K562 (cell line): Measurements from ENCODE around the gene CRKL. TPM values are rescaled to one million over a fixed set of nuclear protein-coding genes. Genes with fewer than 3 reads are reported as not detected.

Experiments
- ATAC-seq: fragments of 200-7000 bp; cut with Tn5 transposase; 3 replicates; pipeline ENCODE4 v1.9.1; 2020; ENCODE audit warnings: moderate library complexity
- BruUV-seq: library from RNA; stranded (reverse); fragments of 400-500 nt; replicated peaks from 2 replicates; lab custom pipeline; 2021; lab: Mats Ljungman, UMichigan
- CTCF ChIA-PET: fragments of 300-600 bp; formaldehyde crosslinking; extraction: SDS; loops from one replicate; lab custom pipeline; 2021; ENCODE audit warnings: low intra/inter-chr PET ratio; lab: Yijun Ruan, JAX
- POLR2A ChIA-PET: fragments of 300-600, 350-650 bp; sonication (Branson Sonifier 250); formaldehyde crosslinking; extraction: SDS; loops from one replicate; lab custom pipeline; 2021; ENCODE audit warnings: antibody characterized with exemption, inconsistent platforms; lab: Yijun Ruan, JAX
- DNase-seq, 4 experiments: peaks; one replicate each; pipeline versions ENCODE4 v3.0.0 to v3.0.0-alpha.2; 2011 to 2018; ENCODE audit warnings: low spot score in 3 of 4, mixed read lengths in 3 of 4; ENCODE audit errors: extremely low read depth in 1 of 4
- FAIRE-seq: peaks from 2 replicates; lab custom pipeline; 2011; peaks lifted over from hg19 to GRCh38; lab: Jason Lieb, UNC
- H2AFZ ChIP-seq: 2 replicates; pipeline ENCODE4 v1.6.0; 2011; ENCODE audit warnings: low read depth, low read length, control low read depth, inconsistent platforms
- H3K27ac ChIP-seq: fragments of 200-600 bp; 3 replicates; pipeline ENCODE4 v1.8.0; 2011; ENCODE audit warnings: low read depth, mild to moderate bottlenecking, control low read depth, inconsistent platforms, low read length, moderate library complexity, mixed read lengths; ENCODE audit errors: extremely low read depth
- H3K27me3 ChIP-seq, 2 experiments: fragments of 300-600 bp in 1 of 2; 2 replicates in 1 of 2; 3 replicates in 1 of 2; pipeline versions ENCODE4 v1.6.0 to v1.8.0; 2011; ENCODE audit warnings: inconsistent platforms in 2 of 2, low read length in 2 of 2, mild to moderate bottlenecking in 1 of 2, mixed read lengths in 1 of 2, moderate library complexity in 1 of 2; ENCODE audit not compliant: control insufficient read depth in 2 of 2, insufficient read depth in 2 of 2
- H3K36me3 ChIP-seq: fragments of 300-600 bp; 3 replicates; pipeline ENCODE4 v1.8.0; 2011; ENCODE audit warnings: mild to moderate bottlenecking, low read length, inconsistent platforms; ENCODE audit not compliant: control insufficient read depth, insufficient read depth
- H3K4me1 ChIP-seq, 2 experiments: fragments of 200-600 bp in 1 of 2; replicated peaks in 1 of 2; 2 replicates in 1 of 2; 3 replicates in 1 of 2; pipeline versions ENCODE4 v1.5.1 to v1.8.0; 2011; ENCODE audit warnings: inconsistent platforms in 2 of 2, low read length in 2 of 2, mild to moderate bottlenecking in 1 of 2, mixed read lengths in 1 of 2, moderate library complexity in 1 of 2; ENCODE audit not compliant: control insufficient read depth in 2 of 2, insufficient read depth in 2 of 2
- H3K4me2 ChIP-seq: 2 replicates; pipeline ENCODE4 v1.6.1; 2011; ENCODE audit warnings: low read length, control low read depth, inconsistent platforms, mixed read lengths; ENCODE audit not compliant: insufficient read depth
- H3K4me3 ChIP-seq: fragments of 200-600 bp; sonication (generic), shearing (Covaris generic); 2 replicates; pipeline ENCODE4 v1.5.1; 2016; ENCODE audit warnings: control low read depth, inconsistent platforms
- H3K79me2 ChIP-seq: fragments of 200-600 bp; 3 replicates; pipeline ENCODE4 v1.8.0; 2011; ENCODE audit warnings: low read length, inconsistent platforms; ENCODE audit not compliant: control insufficient read depth, insufficient read depth
- H3K9ac ChIP-seq, 2 experiments: 2 replicates each; pipeline versions ENCODE4 v1.6.0 to v1.6.1; 2011; ENCODE audit warnings: low read depth in 2 of 2, low read length in 2 of 2, control low read depth in 1 of 2, inconsistent platforms in 1 of 2, mild to moderate bottlenecking in 1 of 2, mixed read lengths in 1 of 2; ENCODE audit not compliant: insufficient read depth in 1 of 2
- H3K9me1 ChIP-seq: one replicate; pipeline ENCODE4 v1.6.0; 2011; ENCODE audit warnings: inconsistent platforms, mild to moderate bottlenecking, low read length, moderate library complexity; ENCODE audit not compliant: control insufficient read depth, insufficient read depth
- H3K9me3 ChIP-seq: replicated peaks from 2 replicates; pipeline ENCODE4 v1.5.1; 2011; ENCODE audit warnings: low read depth, low read length, inconsistent platforms; ENCODE audit not compliant: control insufficient read depth, insufficient read depth
- H4K20me1 ChIP-seq: replicated peaks from 2 replicates; pipeline ENCODE4 v1.6.1; 2011; ENCODE audit warnings: low read length, inconsistent platforms, mixed read lengths; ENCODE audit not compliant: control insufficient read depth, insufficient read depth
- CBFB ChIP-seq: sonication (generic); formaldehyde crosslinking; IDR thresholded peaks from 2 replicates; pipeline ENCODE4 v1.4.0; 2020; ENCODE audit warnings: mild to moderate bottlenecking, missing genetic modification reagents
- ERF ChIP-seq: fragments of 450-650 bp; formaldehyde crosslinking; IDR thresholded peaks from 2 replicates; pipeline ENCODE4 v1.4.0; 2020; ENCODE audit warnings: mild to moderate bottlenecking, mixed read lengths
- IRF2 ChIP-seq: sonication (generic); formaldehyde crosslinking; IDR thresholded peaks from 2 replicates; pipeline ENCODE4 v1.8.1; 2022; ENCODE audit warnings: mild to moderate bottlenecking, missing genetic modification reagents
- KLF10 ChIP-seq: fragments of 250-450 bp; sonication (Bioruptor Pico); IDR thresholded peaks from 2 replicates; pipeline ENCODE4 v1.6.1; 2021; ENCODE audit warnings: matching md5 sums
- MAZ ChIP-seq, 2 experiments: fragments of 450-650 bp in 1 of 2; sonication (generic) in 1 of 2; formaldehyde crosslinking; IDR thresholded peaks in 1 of 2; conservative IDR thresholded peaks in 1 of 2; 2 replicates each; pipeline versions ENCODE4 v1.4.0 to v1.5.0; 2020; ENCODE audit warnings: mild to moderate bottlenecking in 1 of 2, missing genetic modification reagents in 1 of 2
- MTA1 ChIP-seq: fragments of 450-650 bp; IDR thresholded peaks from 2 replicates; pipeline ENCODE4 v1.6.1; 2017; ENCODE audit warnings: borderline replicate concordance
- MTF1 ChIP-seq: fragments of 250-450 bp; sonication (Bioruptor Pico); IDR thresholded peaks from 2 replicates; pipeline ENCODE4 v1.9.0; 2021; ENCODE audit warnings: moderate library complexity, mild to moderate bottlenecking, inconsistent platforms, borderline replicate concordance
- NR2F6 ChIP-seq: fragments of 450-650 bp; formaldehyde crosslinking; IDR thresholded peaks from 2 replicates; pipeline ENCODE4 v1.4.0; 2020; ENCODE audit warnings: mild to moderate bottlenecking
- ZC3H4 ChIP-seq: sonication (generic); formaldehyde crosslinking; IDR thresholded peaks from 2 replicates; pipeline ENCODE4 v1.9.0; 2021; ENCODE audit warnings: missing genetic modification reagents, borderline replicate concordance
- ZNF133 ChIP-seq: fragments of 250-450 bp; sonication (Bioruptor Pico); IDR thresholded peaks from 2 replicates; pipeline ENCODE4 v1.4.0; 2020; ENCODE audit warnings: mild to moderate bottlenecking
- ZNF583 ChIP-seq: fragments of 250-450 bp; sonication (Bioruptor Pico); IDR thresholded peaks from 2 replicates; pipeline ENCODE4 v1.4.0; 2020
- ZNF707 ChIP-seq: fragments of 250-450 bp; sonication (Bioruptor Pico); conservative IDR thresholded peaks from 2 replicates; pipeline ENCODE4 v1.8.0; 2022; ENCODE audit warnings: inconsistent platforms, mild to moderate bottlenecking, moderate library complexity
- WGBS: fragments of 100-300 bp; shearing (Covaris generic); methylation state at CpG from one replicate; pipeline ENCODE4 v1.1.6; 2016; ENCODE audit warnings: low coverage, mixed read lengths; ENCODE audit not compliant: insufficient coverage; ENCODE audit errors: missing lambda C conversion rate; 5-methylcytosine and 5-hydroxymethylcytosine counted together
- in situ Hi-C: fragments of 300-500 bp; cut with MboI; formaldehyde crosslinking; loops from 4 replicates; pipeline ENCODE4 v1.15.0; 2018; ENCODE audit warnings: inconsistent platforms, mixed read lengths
- intact Hi-C: fragments of 100-400 bp; cut with micrococcal nuclease; formaldehyde crosslinking; loops from 2 replicates; pipeline ENCODE4 v1.14.2; 2022
- polyA plus RNA-seq, 8 experiments: library from polyadenylated mRNA; depleted of rRNA in 4 of 8; stranded (reverse) in 5 of 8; unstranded in 3 of 8; fragments of >200 nt; fragmentation: Nextera tagmentation in 2 of 8; fragmentation: Illumina TruSeq in 1 of 8; extraction: Ambion mirVana in 2 of 8; extraction: Trizol in 1 of 8; gene quantifications; 2 replicates each; pipeline versions ENCODE4 v1.2.1 to v1.2.3, GENCODE V29; 2011 to 2014; ENCODE audit warnings: inconsistent platforms in 1 of 8, missing spikeins in 1 of 8
- total RNA-seq, 7 experiments: library from RNA; depleted of rRNA in 6 of 7; stranded (reverse); fragments of >200 nt in 6 of 7; fragmentation: Illumina TruSeq in 2 of 7; extraction: Trizol in 2 of 7; gene quantifications; 2 replicates each; pipeline versions ENCODE4 v1.2.1 to v1.2.3, GENCODE V29; 2011 to 2021; ENCODE audit warnings: low replicate concordance in 1 of 7
- TF ChIP-seq, protein P1 (sequence below): sonication (generic); formaldehyde crosslinking; IDR thresholded peaks from 2 replicates; pipeline ENCODE4 v1.9.0; 2022; ENCODE audit warnings: mild to moderate bottlenecking, missing genetic modification reagents
- TF ChIP-seq, protein P2 (sequence below): fragments of 250-450 bp; sonication (Bioruptor Pico); IDR thresholded peaks from 2 replicates; pipeline ENCODE4 v1.8.0; 2021; ENCODE audit warnings: moderate library complexity, mild to moderate bottlenecking, inconsistent platforms
- TF ChIP-seq, protein P3 (sequence below): fragments of 250-450 bp; sonication (Bioruptor Pico); IDR thresholded peaks from 2 replicates; pipeline ENCODE4 v1.4.0; 2020; ENCODE audit warnings: mild to moderate bottlenecking, moderate library complexity, borderline replicate concordance

CRKL gene
- total and polyA plus RNA-seq, 9 of the 15 experiments (the other 6 are each of a cell fraction or from before 2014, with no cell fraction given), result 100 to 263 (median 124) TPM

DNA sequence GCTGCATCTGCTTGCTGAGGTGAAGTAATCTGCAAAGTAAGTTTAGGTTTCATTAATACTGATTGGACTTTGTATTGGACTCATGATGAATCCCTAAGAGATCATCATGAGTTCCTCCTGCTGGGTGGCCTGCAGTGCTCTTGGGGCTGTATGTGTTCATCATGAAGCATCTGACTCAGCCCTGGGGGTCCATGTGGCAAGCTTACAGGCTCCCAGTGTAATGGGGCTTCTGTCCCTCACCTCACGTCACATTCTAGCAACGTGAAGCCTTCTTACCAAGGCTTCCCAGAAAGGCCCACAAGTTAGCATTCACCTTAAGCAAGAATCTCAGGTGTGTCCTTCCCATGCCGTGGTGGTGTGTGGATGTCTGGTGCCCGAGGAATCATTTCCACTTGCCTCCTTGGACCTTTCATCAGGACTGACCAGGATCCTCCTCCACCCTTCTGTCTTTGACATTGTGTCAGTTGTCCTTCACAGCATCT is 23.7 kb downstream of the CRKL start:
- H3K9ac ChIP-seq, result no peak overlapping the region; a peak in 1 of 4 replicates
- peaks cover 97% of the 10 kb centered on the region for H3K79me2 ChIP-seq
- intact Hi-C loops (no loop called here), in situ Hi-C loops (no loop called here)
- peaks cover 47% of the 10 kb centered on the region for H3K9me1 ChIP-seq
- H3K27me3 ChIP-seq, result no peaks in the 10 kb centered on the region
- H3K4me3 ChIP-seq, result no peak overlapping the region
- no peaks in the 10 kb centered on the region for H3K9me3 ChIP-seq
- ChIA-PET CTCF (no interaction called here), POLR2A (interaction anchor here (1.0 to 64.4 kb wide), 5 partner anchors 10 to 74 kb away, joined by 3 to 1556 read pairs (median 3); partner anchors contain the start of genes AIFM3, CRKL and LZTR1)
- DNase-seq, result no peak
- peak; percentile 6 for ATAC-seq
- peaks cover 84% of the 10 kb centered on the region for H3K36me3 ChIP-seq
- H3K4me1 ChIP-seq, result peaks cover 23 to 43% of the 10 kb centered on the region in 2 experiments
- no peak for FAIRE-seq
- no TSS peak for BruUV-seq
- peak overlapping the region; percentile 22; the same call in 1 of the 2 replicates for H3K4me2 ChIP-seq
- WGBS, result 80% methylated on average over 4 of the region's 4 CpGs
- H3K27ac ChIP-seq, result no peak overlapping the region; the same call in 2 of the 3 replicates
- no peak overlapping the region for H2AFZ ChIP-seq
- H4K20me1 ChIP-seq, result peaks cover 95% of the 10 kb centered on the region
- TF ChIP-seq CBFB (CRISPR knock-in tag) (0 out of 2 replicates have a peak, but pooled peaks have one; percentile 30), ZC3H4 (CRISPR knock-in tag) (0 out of 2 replicates have a peak, but pooled peaks have one; percentile 60), ZNF133 (CRISPR knock-in tag) (0 out of 2 replicates have a peak, but pooled peaks have one; percentile 33), ERF (peak; percentile 73; the same call in 1 of the 2 replicates), KLF10 (no peak), MAZ (CRISPR knock-in tag; conservative IDR thresholded peaks at IDR 0.05 in 1 of 2, IDR thresholded peaks at IDR 0.05 in 1 of 2) (0 out of 4 replicates have a peak, but pooled peaks of 1 of the 2 experiments have one; percentile 23), NR2F6 (CRISPR knock-in tag) (peak; percentile 83; the same call in 1 of the 2 replicates), MTF1 (peak; percentile 58), IRF2 (CRISPR knock-in tag) (0 out of 2 replicates have a peak, but pooled peaks have one; percentile 72), MTA1 (no peak), ZNF707 (CRISPR knock-in tag) (0 out of 2 replicates have a peak, but pooled peaks have one; percentile 39), ZNF583 (0 out of 2 replicates have a peak, but pooled peaks have one; percentile 37)
- TF ChIP-seq, protein P1, sequence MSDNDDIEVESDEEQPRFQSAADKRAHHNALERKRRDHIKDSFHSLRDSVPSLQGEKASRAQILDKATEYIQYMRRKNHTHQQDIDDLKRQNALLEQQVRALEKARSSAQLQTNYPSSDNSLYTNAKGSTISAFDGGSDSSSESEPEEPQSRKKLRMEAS (CRISPR knock-in tag), result 0 out of 2 replicates have a peak, but pooled peaks have one; percentile 36
- TF ChIP-seq, protein P2, sequence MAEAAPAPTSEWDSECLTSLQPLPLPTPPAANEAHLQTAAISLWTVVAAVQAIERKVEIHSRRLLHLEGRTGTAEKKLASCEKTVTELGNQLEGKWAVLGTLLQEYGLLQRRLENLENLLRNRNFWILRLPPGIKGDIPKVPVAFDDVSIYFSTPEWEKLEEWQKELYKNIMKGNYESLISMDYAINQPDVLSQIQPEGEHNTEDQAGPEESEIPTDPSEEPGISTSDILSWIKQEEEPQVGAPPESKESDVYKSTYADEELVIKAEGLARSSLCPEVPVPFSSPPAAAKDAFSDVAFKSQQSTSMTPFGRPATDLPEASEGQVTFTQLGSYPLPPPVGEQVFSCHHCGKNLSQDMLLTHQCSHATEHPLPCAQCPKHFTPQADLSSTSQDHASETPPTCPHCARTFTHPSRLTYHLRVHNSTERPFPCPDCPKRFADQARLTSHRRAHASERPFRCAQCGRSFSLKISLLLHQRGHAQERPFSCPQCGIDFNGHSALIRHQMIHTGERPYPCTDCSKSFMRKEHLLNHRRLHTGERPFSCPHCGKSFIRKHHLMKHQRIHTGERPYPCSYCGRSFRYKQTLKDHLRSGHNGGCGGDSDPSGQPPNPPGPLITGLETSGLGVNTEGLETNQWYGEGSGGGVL (CRISPR knock-in tag), result 0 out of 2 replicates have a peak, but pooled peaks have one; percentile 52
- TF ChIP-seq, protein P3, sequence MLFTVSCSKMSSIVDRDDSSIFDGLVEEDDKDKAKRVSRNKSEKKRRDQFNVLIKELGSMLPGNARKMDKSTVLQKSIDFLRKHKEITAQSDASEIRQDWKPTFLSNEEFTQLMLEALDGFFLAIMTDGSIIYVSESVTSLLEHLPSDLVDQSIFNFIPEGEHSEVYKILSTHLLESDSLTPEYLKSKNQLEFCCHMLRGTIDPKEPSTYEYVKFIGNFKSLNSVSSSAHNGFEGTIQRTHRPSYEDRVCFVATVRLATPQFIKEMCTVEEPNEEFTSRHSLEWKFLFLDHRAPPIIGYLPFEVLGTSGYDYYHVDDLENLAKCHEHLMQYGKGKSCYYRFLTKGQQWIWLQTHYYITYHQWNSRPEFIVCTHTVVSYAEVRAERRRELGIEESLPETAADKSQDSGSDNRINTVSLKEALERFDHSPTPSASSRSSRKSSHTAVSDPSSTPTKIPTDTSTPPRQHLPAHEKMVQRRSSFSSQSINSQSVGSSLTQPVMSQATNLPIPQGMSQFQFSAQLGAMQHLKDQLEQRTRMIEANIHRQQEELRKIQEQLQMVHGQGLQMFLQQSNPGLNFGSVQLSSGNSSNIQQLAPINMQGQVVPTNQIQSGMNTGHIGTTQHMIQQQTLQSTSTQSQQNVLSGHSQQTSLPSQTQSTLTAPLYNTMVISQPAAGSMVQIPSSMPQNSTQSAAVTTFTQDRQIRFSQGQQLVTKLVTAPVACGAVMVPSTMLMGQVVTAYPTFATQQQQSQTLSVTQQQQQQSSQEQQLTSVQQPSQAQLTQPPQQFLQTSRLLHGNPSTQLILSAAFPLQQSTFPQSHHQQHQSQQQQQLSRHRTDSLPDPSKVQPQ, result 0 out of 2 replicates have a peak, but pooled peaks have one; percentile 11
